IPS DF 6.9 (cell line): ENCODE measurements around the gene LMF1.

Experiments
- DNase-seq: peaks from one replicate; pipeline ENCODE4 v3.0.0-alpha.2; 2013; ENCODE audit warnings: low read depth, low spot score
- H3K27ac ChIP-seq: one replicate; pipeline ENCODE4 v1.5.1; 2013; ENCODE audit warnings: low read length, control low read depth
- H3K27me3 ChIP-seq: 2 replicates; pipeline ENCODE4 v1.6.1; 2013; ENCODE audit warnings: mild to moderate bottlenecking, low read length; ENCODE audit not compliant: control insufficient read depth, insufficient read depth
- H3K36me3 ChIP-seq: 2 replicates; pipeline ENCODE4 v1.6.1; 2013; ENCODE audit warnings: low read length; ENCODE audit not compliant: control insufficient read depth, insufficient read depth
- H3K4me1 ChIP-seq: 2 replicates; pipeline ENCODE4 v1.6.1; 2013; ENCODE audit warnings: low read length; ENCODE audit not compliant: control insufficient read depth, insufficient read depth
- H3K4me3 ChIP-seq: 2 replicates; pipeline ENCODE4 v1.5.1; 2013; ENCODE audit warnings: mild to moderate bottlenecking, low read length
- H3K9me3 ChIP-seq: 2 replicates; pipeline ENCODE4 v1.6.1; 2013; ENCODE audit warnings: low read length, inconsistent platforms; ENCODE audit not compliant: control insufficient read depth, insufficient read depth
- WGBS: extraction: QIAGEN DNeasy Blood & Tissue Kit; methylation state at CpG from one replicate; pipeline ENCODE4 v1.1.7; 2013; ENCODE audit warnings: mixed read lengths, missing lambda C conversion rate; ENCODE audit not compliant: insufficient read length, insufficient coverage; 5-methylcytosine and 5-hydroxymethylcytosine counted together

LMF1 gene

GRCh38 chr16:931626-932500, 38.9 kb downstream of the LMF1 start:
- WGBS: no CpG with 5 or more reads among the region's 44 CpGs
- Histone ChIP-seq H3K36me3 (no peaks in the 10 kb centered on the region; the same call in 1 of the 2 replicates), H3K9me3 (no peaks in the 10 kb centered on the region), H3K4me1 (peaks cover 6% of the 10 kb centered on the region), H3K4me3 (no peak overlapping the region), H3K27ac (no peak overlapping the region), H3K27me3 (no peaks in the 10 kb centered on the region)
- DNase-seq: no peak

- no peaks in the 10 kb centered on the region for H3K9me3 ChIP-seq
- peaks cover 1% of the 10 kb centered on the region for H3K36me3 ChIP-seq
- peaks cover 6% of the 10 kb centered on the region for H3K4me1 ChIP-seq
- no peak for DNase-seq
- no peak overlapping the region for H3K4me3 ChIP-seq
- H3K27me3 ChIP-seq: no peaks in the 10 kb centered on the region
- H3K27ac ChIP-seq: no peak overlapping the region
- no CpG with 5 or more reads among the region's 21 CpGs for WGBS
These were observed 39.6 kb downstream of the LMF1 start for GRCh38 chr16:931171-931570.

- no CpG with 5 or more reads among the region's 17 CpGs for WGBS
- peaks cover 3% of the 10 kb centered on the region for H3K36me3 ChIP-seq
These were observed 40.3 kb downstream of the LMF1 start for GRCh38 chr16:930511-930910.

GRCh38 chr16:930076-930475, 40.7 kb downstream of the LMF1 start:
- WGBS: no CpG with 5 or more reads among the region's 20 CpGs
- Histone ChIP-seq H3K4me3 (no peak overlapping the region), H3K4me1 (peaks cover 6% of the 10 kb centered on the region), H3K36me3 (peaks cover 3% of the 10 kb centered on the region), H3K27ac (no peak overlapping the region), H3K27me3 (no peaks in the 10 kb centered on the region), H3K9me3 (no peaks in the 10 kb centered on the region)
- no peak for DNase-seq

More at GRCh38 chr16:930511-930910, 40.3 kb downstream of the LMF1 start:
- Histone ChIP-seq H3K9me3 (no peaks in the 10 kb centered on the region), H3K27ac (no peak overlapping the region), H3K4me1 (peaks cover 6% of the 10 kb centered on the region), H3K4me3 (no peak overlapping the region), H3K27me3 (no peaks in the 10 kb centered on the region)
- no peak for DNase-seq

GRCh38 chr16:929227-930073, 41.3 kb downstream of the LMF1 start:
- no peak for DNase-seq
- Histone ChIP-seq H3K27me3 (no peaks in the 10 kb centered on the region), H3K36me3 (peaks cover 3% of the 10 kb centered on the region), H3K9me3 (no peaks in the 10 kb centered on the region), H3K27ac (no peak overlapping the region), H3K4me1 (peaks cover 6% of the 10 kb centered on the region), H3K4me3 (no peak overlapping the region)
- WGBS: no CpG with 5 or more reads among the region's 45 CpGs

- WGBS: no CpG with 5 or more reads among the region's 11 CpGs
- no peaks in the 10 kb centered on the region for H3K9me3 ChIP-seq
- DNase-seq: no peak
- H3K4me3 ChIP-seq: no peak overlapping the region
- peaks cover 6% of the 10 kb centered on the region for H3K4me1 ChIP-seq
- H3K36me3 ChIP-seq: peaks cover 3% of the 10 kb centered on the region
- no peak overlapping the region for H3K27ac ChIP-seq
- no peaks in the 10 kb centered on the region for H3K27me3 ChIP-seq
These were observed 42.3 kb downstream of the LMF1 start for GRCh38 chr16:928526-928925.

- no peaks in the 10 kb centered on the region for H3K27me3 ChIP-seq
- H3K27ac ChIP-seq: no peak overlapping the region
- no CpG with 5 or more reads among the region's 18 CpGs for WGBS
- H3K4me1 ChIP-seq: peaks cover 6% of the 10 kb centered on the region
- no peaks in the 10 kb centered on the region for H3K9me3 ChIP-seq
- no peak for DNase-seq
- H3K36me3 ChIP-seq: peaks cover 3% of the 10 kb centered on the region
- H3K4me3 ChIP-seq: no peak overlapping the region; the same call in 1 of the 2 replicates
These were observed 42.9 kb downstream of the LMF1 start for GRCh38 chr16:927931-928330.

GRCh38 chr16:927406-927805, 43.4 kb downstream of the LMF1 start:
- Histone ChIP-seq H3K27ac (no peak overlapping the region), H3K4me1 (peaks cover 6% of the 10 kb centered on the region), H3K4me3 (no peak overlapping the region), H3K27me3 (no peaks in the 10 kb centered on the region), H3K36me3 (peaks cover 3% of the 10 kb centered on the region), H3K9me3 (no peaks in the 10 kb centered on the region)
- WGBS: no CpG with 5 or more reads among the region's 15 CpGs
- no peak for DNase-seq

- Histone ChIP-seq H3K4me3 (no peak overlapping the region), H3K4me1 (peaks cover 6% of the 10 kb centered on the region), H3K27ac (no peak overlapping the region), H3K36me3 (peaks cover 3% of the 10 kb centered on the region), H3K27me3 (no peaks in the 10 kb centered on the region), H3K9me3 (no peaks in the 10 kb centered on the region)
- no CpG with 5 or more reads among the region's 8 CpGs for WGBS
- no peak for DNase-seq
These were observed 44.1 kb downstream of the LMF1 start for GRCh38 chr16:926715-927114.

- Histone ChIP-seq H3K27ac (no peak overlapping the region), H3K4me3 (no peak overlapping the region), H3K36me3 (peaks cover 3% of the 10 kb centered on the region), H3K4me1 (peaks cover 4% of the 10 kb centered on the region), H3K9me3 (no peaks in the 10 kb centered on the region), H3K27me3 (no peaks in the 10 kb centered on the region)
- no CpG with 5 or more reads among the region's 13 CpGs for WGBS
- no peak for DNase-seq
These were observed 46.0 kb downstream of the LMF1 start for GRCh38 chr16:924806-925205.
